ENCODE measurements around the gene GUCY2C. TPM values are rescaled to one million over a fixed set of nuclear protein-coding genes. Genes with fewer than 3 reads are reported as not detected.

Gene GUCY2C
- total RNA-seq, 2 experiments from 2014 or later: 0.16 to 0.32 TPM

- CTCF ChIA-PET (ENCODE audit: unreplicated experiment): interaction anchor here (0.6 kb wide), 1 partner anchor 21 kb away, joined by 3 read pairs; no protein-coding TSS in a partner anchor
- Histone ChIP-seq H3K4me3 (ENCODE audit: low read depth, low read length, poor library complexity, severe bottlenecking) (peak overlapping the region; percentile 8), H3K4me1 (ENCODE audit: insufficient read depth, low read length, poor library complexity, severe bottlenecking) (peaks cover 55% of the 10 kb centered on the region), H3K4me2 (ENCODE audit: low read length) (peak overlapping the region; percentile 38), H3K9me3 (ENCODE audit: low read length) (peaks cover 44% of the 10 kb centered on the region), H4K20me1 (ENCODE audit: insufficient read depth, low read length) (no peaks in the 10 kb centered on the region), H3K36me3 (ENCODE audit: insufficient read depth, low read length) (peaks cover 30% of the 10 kb centered on the region), H3K27ac (ENCODE audit: low read depth, low read length, poor library complexity, severe bottlenecking) (peak overlapping the region; percentile 99), H2AFZ (ENCODE audit: low read length) (peak overlapping the region; percentile 74), H3K79me2 (ENCODE audit: insufficient read depth, low read depth, low read length) (no peaks in the 10 kb centered on the region), H3K9me2 (ENCODE audit: insufficient read depth, low read length) (no peaks in the 10 kb centered on the region)
- POLR2A ChIA-PET: interaction anchor here (0.6 to 4.6 kb wide), 17 partner anchors 10 to 1638 kb away, joined by 3 to 28 read pairs (median 4); a partner anchor contains a TSS
- BruUV-seq (replicated peaks): no TSS peak
- DNase-seq (ENCODE audit: low spot score): peak; percentile 84
- intact Hi-C loops (cut with micrococcal nuclease; ENCODE audit: unreplicated experiment): loop anchor here (2.0 to 10.0 kb wide), 6 partner anchors 224 to 1887 kb away; partner anchors contain the start of gene ARHGDIB
- TF ChIP-seq CTCF (conservative IDR thresholded peaks at IDR 0.05; ENCODE audit: low read length): no peak
- no peak for TF ChIP-seq EZH2phosphoT487 (IDR thresholded peaks at IDR 0.05; ENCODE audit: borderline replicate concordance, low read depth, low read length)
These were observed 84.7 kb downstream of the GUCY2C start for GRCh38 chr12:14611640-14612203.

GRCh38 chr12:14607568-14607967 lies 88.8 kb downstream of the GUCY2C start:
- ChIA-PET CTCF (ENCODE audit: unreplicated experiment) (no interaction called here), POLR2A (no interaction called here)
- Histone ChIP-seq H3K4me3 (ENCODE audit: low read depth, low read length, poor library complexity, severe bottlenecking) (no peak overlapping the region), H3K4me1 (ENCODE audit: insufficient read depth, low read length, poor library complexity, severe bottlenecking) (peaks cover 15% of the 10 kb centered on the region), H3K9me3 (ENCODE audit: low read length) (peaks cover 76% of the 10 kb centered on the region), H3K36me3 (ENCODE audit: insufficient read depth, low read length) (peaks cover 40% of the 10 kb centered on the region), H4K20me1 (ENCODE audit: insufficient read depth, low read length) (no peaks in the 10 kb centered on the region), H3K27ac (ENCODE audit: low read depth, low read length, poor library complexity, severe bottlenecking) (no peak overlapping the region), H3K79me2 (ENCODE audit: insufficient read depth, low read depth, low read length) (no peaks in the 10 kb centered on the region), H3K9me2 (ENCODE audit: insufficient read depth, low read length) (no peaks in the 10 kb centered on the region), H3K4me2 (ENCODE audit: low read length) (no peak overlapping the region), H2AFZ (ENCODE audit: low read length) (no peak overlapping the region)
- no TSS peak for BruUV-seq (replicated peaks)
- DNase-seq (ENCODE audit: low spot score): no peak
- TF ChIP-seq CTCF (conservative IDR thresholded peaks at IDR 0.05; ENCODE audit: low read length) (no peak), EZH2phosphoT487 (IDR thresholded peaks at IDR 0.05; ENCODE audit: borderline replicate concordance, low read depth, low read length) (no peak)
- intact Hi-C loops (cut with micrococcal nuclease; ENCODE audit: unreplicated experiment): no loop called here

GRCh38 chr12:14605401-14605989 lies 90.9 kb downstream of the GUCY2C start:
- BruUV-seq (replicated peaks): no TSS peak
- TF ChIP-seq EZH2phosphoT487 (IDR thresholded peaks at IDR 0.05; ENCODE audit: borderline replicate concordance, low read depth, low read length) (no peak), CTCF (conservative IDR thresholded peaks at IDR 0.05; ENCODE audit: low read length) (no peak)
- H3K9me2 ChIP-seq (ENCODE audit: insufficient read depth, low read length): no peaks in the 10 kb centered on the region
- H3K9me3 ChIP-seq (ENCODE audit: low read length): peaks cover 65% of the 10 kb centered on the region; the same call in 1 of the 2 replicates
- no peaks in the 10 kb centered on the region for H3K4me1 ChIP-seq (ENCODE audit: insufficient read depth, low read length, poor library complexity, severe bottlenecking)
- H3K27ac ChIP-seq (ENCODE audit: low read depth, low read length, poor library complexity, severe bottlenecking): no peak overlapping the region
- H3K36me3 ChIP-seq (ENCODE audit: insufficient read depth, low read length): peaks cover 22% of the 10 kb centered on the region; the same call in 1 of the 2 replicates
- H4K20me1 ChIP-seq (ENCODE audit: insufficient read depth, low read length): no peaks in the 10 kb centered on the region
- peak; percentile 67 for DNase-seq (ENCODE audit: low spot score)
- H3K4me3 ChIP-seq (ENCODE audit: low read depth, low read length, poor library complexity, severe bottlenecking): no peak overlapping the region
- no peaks in the 10 kb centered on the region for H3K79me2 ChIP-seq (ENCODE audit: insufficient read depth, low read depth, low read length)
- intact Hi-C loops (cut with micrococcal nuclease; ENCODE audit: unreplicated experiment): no loop called here
- no peak overlapping the region for H2AFZ ChIP-seq (ENCODE audit: low read length)
- POLR2A ChIA-PET: no interaction called here
- CTCF ChIA-PET (ENCODE audit: unreplicated experiment): no interaction called here
- H3K4me2 ChIP-seq (ENCODE audit: low read length): no peak overlapping the region
